HG02571 (cell line): ENCODE results near the gene OR51D1.

Experiments
- ATAC-seq: cut with Tn5 transposase; IDR thresholded peaks from one replicate; pipeline ENCODE4 v1.9.1; 2021; ENCODE audit warnings: mild to moderate bottlenecking, moderate library complexity; ENCODE audit not compliant: unreplicated experiment

The OR51D1 gene

GRCh38 chr11:4636962-4637661 lies at the start of gene OR51D1:
Gene OR51D1 (plus strand): TSS chr11:4637477. CDS start chr11:4639791, 2,314 bp downstream.
- ATAC-seq, result peak; percentile 88

- no peak for ATAC-seq
These were observed 48.3 kb upstream of the OR51D1 start for GRCh38 chr11:4589017-4589416.

DNA sequence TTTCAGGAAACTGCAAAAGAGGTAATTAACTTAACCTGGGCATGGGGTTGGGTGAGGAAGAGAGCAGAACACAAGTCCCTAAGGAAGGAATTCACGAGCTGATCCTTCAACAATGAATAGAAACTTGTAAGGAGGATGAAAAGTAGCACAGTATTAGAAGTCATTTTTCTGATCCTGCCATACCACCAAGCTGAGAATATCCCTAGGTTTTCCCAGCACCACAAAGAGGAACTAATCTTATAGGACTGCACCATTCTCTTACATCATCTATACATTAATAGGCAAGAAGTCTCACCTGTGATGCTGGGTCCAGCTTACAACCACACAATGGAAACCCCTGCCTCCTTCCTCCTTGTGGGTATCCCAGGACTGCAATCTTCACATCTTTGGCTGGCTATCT lies 43.5 kb upstream of the OR51D1 start, which contains the start of gene OR52I1:
OR52I1 (plus strand) TSS at position 301 of the 400 bp plus-strand sequence; CDS start at position 301, 0 bp downstream.
- ATAC-seq, result no peak

DNA sequence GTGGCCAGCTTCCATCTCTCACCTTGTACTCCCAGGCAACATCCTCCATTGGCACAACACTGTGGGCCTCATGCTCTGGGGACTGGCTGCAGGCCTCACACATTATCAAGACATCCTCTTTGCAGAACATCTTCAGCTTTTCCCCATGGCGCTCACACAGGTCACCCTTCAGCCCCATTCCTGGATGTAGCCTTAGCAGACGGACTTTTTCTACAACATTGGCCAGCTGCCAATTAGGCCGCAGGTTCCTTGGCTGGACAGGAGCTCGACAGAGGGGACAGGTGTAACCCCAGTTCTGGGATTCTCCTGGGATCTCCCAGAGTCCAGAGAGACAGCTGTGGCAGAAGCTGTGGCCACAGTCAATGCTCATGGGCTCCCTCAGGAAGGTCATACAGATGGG lies 32.2 kb upstream of the OR51D1 start:
- ATAC-seq, result no peak

GRCh38 chr11:4606231-4607015 lies 30.9 kb upstream of the OR51D1 start:
- no peak for ATAC-seq

GRCh38 chr11:4607096-4607495 lies 30.2 kb upstream of the OR51D1 start:
- ATAC-seq, result no peak

DNA sequence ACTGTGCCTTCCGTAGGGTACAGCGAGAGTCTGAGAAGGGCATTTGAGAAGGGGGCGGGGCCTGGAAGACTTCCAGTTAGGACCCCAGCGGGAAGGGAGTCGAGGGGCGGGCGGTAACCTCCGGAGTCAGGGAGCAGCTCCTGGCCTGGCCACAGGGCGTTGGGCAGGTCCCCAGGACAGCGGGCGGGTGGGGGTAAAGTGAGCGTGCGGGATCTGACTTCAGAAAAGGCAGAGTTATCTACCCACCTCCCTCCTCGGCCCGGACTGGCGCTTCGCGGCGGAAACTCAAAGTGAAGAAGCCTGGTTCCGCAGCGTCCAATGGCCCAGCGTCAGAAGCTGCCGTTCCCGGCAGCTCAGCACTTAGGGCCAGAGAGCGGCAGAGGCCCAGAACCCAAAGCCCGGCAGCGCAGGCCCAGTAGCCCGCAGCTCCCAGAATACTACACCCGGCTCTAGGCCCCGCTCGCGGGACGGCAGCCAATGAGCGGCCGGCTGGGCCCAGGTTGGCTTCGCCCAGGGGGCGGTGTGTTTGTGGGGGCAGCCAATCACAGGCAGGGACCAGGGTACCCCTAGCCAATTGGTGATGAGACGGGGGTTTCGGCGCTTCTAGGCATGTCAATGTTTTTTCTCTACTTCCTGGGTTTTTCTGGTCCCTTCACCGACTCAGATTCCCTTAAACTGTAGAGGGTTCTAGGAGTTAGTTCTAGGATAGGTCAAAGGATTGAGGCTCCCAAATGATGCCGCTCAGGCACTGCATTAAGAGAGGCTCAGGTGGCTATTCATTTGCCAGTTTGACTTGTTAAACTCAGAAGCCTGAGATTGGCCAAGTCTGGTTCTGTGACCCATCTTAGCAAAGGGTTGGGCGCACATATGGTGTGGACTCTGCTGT lies 29.3 kb upstream of the OR51D1 start, which contains the start of gene TRIM68:
TRIM68 (minus strand) TSS at position 451 of the 886 bp plus-strand sequence. CDS start 2,727 bp downstream, outside the sequence.
- peak; percentile 100 for ATAC-seq

- ATAC-seq, result no peak
These were observed 26.9 kb upstream of the OR51D1 start for GRCh38 chr11:4610258-4610935.

DNA sequence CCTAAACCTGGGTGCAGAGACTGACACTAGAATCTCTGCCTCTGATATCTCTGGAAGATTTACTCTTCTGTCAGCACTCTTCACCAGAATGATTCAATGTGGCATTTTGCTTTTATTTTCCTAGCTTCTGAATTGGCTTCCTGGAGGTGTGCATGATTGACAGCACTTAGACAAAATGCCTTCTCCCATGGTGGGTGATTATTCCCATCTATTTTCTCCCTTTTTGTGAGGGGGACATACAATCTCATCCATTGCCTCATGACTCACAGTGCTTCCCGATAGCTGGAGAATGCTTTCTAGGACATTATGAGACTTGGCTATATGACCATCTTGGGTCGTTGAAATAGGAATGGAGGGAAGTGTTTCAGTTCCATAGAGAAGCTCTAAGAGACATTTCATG lies 25.3 kb upstream of the OR51D1 start:
- ATAC-seq, result no peak

- ATAC-seq, result no peak
These were observed 21.3 kb upstream of the OR51D1 start for GRCh38 chr11:4615856-4616444.

DNA sequence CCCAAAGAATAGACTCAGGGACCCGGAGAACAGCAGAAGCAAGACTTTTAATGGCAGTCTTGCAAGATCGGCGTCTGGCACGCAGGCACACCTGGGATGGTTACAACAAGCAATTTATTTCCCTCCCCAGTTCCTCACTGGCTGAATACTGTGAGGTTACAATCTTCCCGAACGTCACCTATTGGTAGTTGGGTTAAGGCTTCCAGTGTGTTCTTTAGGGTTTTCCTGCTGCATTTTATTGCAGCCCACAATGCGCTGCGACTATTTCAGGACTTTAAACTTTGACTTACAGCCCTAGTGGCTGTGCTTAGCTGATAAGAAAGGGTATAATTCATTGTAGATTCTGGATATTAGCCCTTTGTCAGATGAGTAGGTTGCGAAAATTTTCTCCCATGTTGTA lies 17.8 kb upstream of the OR51D1 start:
- ATAC-seq, result no peak

DNA sequence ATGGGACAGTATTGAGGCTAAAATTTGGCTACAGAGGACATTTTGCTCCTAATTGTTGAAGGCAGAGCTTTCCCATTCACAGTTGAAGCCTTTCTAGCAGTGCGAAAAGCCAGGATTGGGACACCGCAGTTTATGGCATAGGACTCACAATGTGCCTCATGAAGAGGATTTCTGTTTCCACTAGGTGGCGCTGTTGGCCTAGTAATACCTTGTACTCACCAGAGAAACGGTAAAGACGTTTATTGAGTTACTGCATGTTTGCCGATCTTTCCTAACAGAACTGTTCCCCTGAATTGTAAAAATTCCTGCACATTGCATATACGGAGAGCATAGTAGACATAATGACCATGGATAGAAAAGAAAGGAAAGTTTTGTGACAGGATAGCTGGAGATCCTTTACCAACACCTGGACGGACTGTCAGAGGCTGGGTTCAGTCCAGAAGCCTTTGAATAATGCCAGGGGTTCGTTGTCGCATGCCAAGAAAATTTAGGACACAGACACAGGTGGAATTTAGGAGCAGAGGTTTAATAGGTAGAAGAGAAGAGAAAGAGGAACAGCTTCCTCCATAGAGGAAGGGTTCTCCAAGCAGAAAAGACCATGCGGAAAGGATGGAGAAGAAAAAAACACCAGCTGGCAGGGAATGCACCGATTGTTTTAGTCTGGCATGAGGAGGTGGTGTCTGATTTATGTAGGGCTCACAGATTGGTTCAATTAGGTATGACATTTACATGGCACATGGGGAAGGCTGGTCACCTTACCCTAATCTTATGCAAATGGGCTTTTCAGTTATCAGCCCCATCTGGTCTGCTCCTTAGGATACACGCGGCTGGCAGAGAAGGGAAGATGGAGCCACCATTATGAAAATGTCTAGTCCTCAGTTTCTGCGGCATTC lies 10.8 kb upstream of the OR51D1 start:
- ATAC-seq, result no peak

- ATAC-seq, result no peak
These were observed 1.1 kb upstream of the OR51D1 start for GRCh38 chr11:4636136-4636535.

- ATAC-seq, result no peak
These were observed 378 bp downstream of the OR51D1 start for GRCh38 chr11:4637662-4638047.

- ATAC-seq, result no peak
These were observed 2.7 kb downstream of the OR51D1 start for GRCh38 chr11:4639931-4640330.

DNA sequence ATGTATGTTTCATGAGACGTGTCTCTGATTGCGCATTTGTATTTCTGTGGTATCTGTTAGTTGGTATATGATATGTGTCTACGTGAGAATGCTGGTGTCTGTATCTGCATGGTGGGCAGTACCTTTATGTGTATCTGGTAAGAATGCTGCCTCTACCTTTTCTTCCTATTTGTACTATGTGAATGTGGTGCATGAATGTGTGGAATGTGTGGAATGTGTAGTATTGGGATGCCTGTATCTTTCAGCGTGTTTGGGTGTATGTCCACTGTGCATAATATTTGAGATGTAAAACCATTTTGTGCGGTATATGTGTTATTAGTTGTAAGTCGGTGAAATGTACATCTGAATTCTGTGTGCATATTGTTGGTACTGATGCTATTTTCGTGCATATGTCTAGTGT lies 4.2 kb downstream of the OR51D1 start:
- no peak for ATAC-seq

- ATAC-seq, result no peak
These were observed 4.8 kb downstream of the OR51D1 start for GRCh38 chr11:4642043-4642442.

DNA sequence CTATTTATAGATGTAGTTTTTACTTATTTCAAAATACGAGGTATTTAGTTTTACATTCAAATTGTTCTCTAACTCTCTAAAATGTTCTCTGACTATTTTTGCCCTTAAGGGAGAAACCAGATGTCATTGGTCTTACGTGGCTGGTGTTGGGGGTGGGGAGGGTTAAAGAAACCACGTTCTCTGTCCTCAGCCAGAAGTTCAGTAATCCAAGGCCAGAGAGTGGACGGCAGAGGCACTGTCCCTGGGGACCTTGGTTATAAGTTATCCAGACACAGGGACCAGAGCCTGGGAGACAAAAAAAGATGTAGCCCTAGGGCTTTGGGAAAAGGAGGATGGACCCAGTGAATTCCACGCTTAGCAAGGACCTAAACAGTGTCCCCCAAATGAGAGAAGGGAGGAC lies 5.8 kb downstream of the OR51D1 start:
- no peak for ATAC-seq

- no peak for ATAC-seq
These were observed 6.4 kb downstream of the OR51D1 start, which contains the start of gene OR51E1 for GRCh38 chr11:4643682-4644081. Gene OR51E1 (plus strand): TSS chr11:4643982. CDS start chr11:4652527, 8,545 bp downstream.
